ENCODE results near the gene POU5F2.

The POU5F2 gene

DNA sequence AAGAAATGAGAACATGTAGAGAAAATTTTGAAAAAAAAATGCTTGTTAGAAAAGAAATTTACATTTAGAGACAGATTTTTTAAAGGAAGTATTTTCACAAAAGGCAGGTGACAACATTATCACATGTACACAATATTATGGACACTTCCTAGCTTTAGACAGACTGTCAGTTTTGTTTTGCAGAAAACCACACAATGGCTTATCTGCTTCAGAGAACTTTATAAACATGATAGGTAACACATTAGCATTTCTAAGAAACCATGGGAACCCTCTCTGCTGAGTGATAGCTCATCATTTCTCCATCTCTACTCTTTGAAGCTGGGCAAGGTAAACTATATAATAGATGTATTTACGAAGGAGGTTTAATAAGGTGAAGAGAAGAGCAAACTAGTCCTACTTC, 25.6 kb downstream of the POU5F2 start:
- DNase-seq (ENCODE audit: low spot score) = no peak

DNA sequence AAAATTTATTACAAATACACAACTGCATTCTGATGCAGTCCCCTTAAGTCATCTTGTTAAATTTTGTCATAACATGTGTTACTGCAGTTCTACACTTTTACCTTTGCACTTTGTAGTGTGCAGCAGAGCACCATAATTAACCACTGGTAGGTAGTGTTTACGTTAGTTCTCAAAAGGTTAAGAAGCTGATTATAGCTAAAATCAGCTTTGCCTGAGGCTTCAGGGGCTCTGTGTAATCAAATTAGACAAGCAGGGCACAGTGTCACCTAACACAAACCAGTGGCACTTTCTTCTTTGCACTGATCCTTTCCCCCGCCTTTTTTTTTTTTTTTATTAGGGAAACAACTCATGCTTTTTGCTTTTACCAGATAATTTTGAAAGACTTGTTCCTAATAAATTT, 26.1 kb downstream of the POU5F2 start:
- DNase-seq (ENCODE audit: low spot score) = no peak

DNA sequence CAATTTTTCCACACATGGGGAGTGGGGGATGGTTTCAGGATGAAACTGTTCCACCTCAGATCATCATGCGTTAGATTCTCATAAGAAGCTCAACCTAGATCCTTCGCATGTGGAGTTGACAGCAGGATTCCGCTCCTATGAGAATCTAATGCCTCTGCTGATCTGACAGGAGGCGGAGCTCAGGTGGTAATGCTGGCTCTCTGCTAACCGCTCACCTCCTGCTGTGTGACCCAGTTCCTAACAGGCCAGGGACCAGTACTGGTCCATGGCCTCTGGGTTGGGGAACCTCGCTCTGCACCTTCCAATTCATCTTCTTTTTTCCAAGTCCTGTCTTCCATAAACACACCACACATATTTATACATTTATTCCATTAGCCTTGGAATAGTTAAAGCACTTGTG, 33.0 kb downstream of the POU5F2 start:
- no peak for DNase-seq (ENCODE audit: low spot score)

DNA sequence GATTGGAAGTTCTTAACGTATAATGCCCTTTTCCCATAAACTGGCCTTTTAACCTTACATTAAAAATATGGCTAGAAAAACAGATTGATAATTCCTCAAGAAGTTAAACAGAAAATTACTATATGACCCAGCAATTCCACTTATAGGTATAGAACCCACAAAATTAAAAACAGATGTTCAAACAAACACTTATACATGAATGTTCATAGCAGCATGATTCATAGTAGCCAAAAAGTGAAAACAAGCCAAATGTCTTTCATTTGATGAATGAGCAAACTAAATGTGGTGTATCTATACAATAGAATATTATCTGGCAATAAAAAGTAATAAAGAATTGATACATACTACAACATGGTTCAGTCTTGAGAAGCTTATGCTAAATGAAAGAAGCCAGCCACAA, 35.5 kb downstream of the POU5F2 start:
- no peak for DNase-seq (ENCODE audit: low spot score)

DNA sequence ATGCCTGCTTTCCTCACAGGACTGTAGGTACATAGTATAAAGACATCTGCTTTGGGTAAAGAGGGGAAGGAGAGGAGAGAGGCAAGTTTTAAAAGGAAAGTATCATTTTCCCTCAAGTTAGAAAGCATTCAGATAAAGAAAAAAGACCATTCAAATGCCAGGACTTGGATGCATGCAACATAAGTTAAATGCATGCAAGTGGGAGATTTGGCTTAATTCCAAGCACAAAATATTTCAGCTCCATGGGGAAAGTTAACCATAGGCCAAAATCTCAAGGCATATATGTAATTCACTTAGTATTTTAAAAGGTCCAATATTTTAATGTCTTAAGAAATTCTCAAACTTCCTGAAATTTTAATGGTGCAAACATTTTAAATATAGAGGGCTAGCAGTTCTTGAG, 36.4 kb downstream of the POU5F2 start:
- DNase-seq (ENCODE audit: low spot score) = no peak

DNA sequence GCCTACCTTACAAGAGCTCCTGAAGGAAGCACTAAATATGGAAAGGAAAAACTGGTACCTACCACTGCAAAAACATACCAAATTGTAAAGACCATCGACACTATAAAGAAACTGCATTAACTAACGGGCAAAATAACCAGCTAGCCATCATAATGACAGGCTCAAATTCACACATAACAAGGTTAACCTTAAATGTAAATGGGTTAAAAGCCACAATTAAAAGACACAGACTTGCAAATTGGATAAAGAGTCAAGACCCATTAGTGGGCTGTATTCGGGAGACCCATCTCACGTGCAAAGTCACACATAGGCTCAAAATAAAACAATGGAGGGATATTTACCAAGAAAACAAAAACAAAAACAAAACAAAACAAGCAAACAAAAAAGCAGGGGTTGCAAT, 49.4 kb downstream of the POU5F2 start:
- no peak for DNase-seq (ENCODE audit: low spot score)
